ENCODE measurements around the gene MYF5.

MYF5 gene

DNA sequence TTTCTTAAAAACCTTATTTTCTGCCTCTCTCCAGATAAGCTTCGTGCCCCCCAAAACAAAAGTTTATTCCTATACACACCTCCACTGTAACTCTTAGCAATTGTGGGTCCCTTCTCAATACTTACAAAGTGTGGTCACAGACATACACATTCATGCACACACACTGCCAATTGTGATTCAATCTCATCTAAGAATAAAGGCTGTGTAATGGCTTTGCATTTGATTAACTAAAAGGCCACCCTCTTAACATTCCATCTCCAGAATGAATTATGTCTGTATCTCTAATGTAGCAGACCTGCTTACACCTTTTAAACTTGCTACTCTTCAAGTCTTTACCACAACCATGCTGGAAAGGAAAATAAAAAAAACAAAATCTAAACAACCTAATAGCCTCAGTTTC is 49.5 kb downstream of the MYF5 start:
- no peak for DNase-seq (ENCODE audit: low read depth)

DNA sequence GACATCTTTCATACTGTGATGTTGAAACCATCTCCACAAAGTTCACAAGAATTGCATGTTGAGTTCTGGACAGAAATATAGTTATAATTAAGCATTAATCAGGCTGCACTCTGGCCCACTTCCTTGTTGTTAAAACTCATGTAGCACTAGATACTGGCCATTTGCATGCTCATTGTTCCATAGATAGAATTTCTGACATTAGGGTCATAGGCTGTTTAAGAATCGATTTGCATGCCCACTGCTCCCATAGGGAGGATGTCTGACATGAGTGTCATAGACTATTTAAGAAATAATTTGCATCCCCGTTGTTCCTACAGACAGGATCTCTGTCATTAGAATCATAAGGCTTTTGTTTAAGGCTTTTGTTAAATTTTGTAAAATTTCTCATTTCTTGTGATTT is 50.2 kb downstream of the MYF5 start:
- DNase-seq (ENCODE audit: low read depth), result no peak
